NCI-H2171 treated with DMSO at 0.1 percent for 48 hours (cell line): ENCODE data around the gene CLEC19A.

Source experiments
- DNase-seq: peaks from one replicate; lab custom pipeline; 2025; lab: John Stamatoyannopoulos, UW

The CLEC19A gene

GRCh38 chr16:19285431-19285830 is at the start of gene CLEC19A:
Gene CLEC19A (plus strand): TSS chr16:19285731. CDS start chr16:19285852, 121 bp downstream.
- no peak for DNase-seq

- no peak for DNase-seq
Measured at GRCh38 chr16:19235886-19236285, 49.6 kb upstream of the CLEC19A start.

DNA sequence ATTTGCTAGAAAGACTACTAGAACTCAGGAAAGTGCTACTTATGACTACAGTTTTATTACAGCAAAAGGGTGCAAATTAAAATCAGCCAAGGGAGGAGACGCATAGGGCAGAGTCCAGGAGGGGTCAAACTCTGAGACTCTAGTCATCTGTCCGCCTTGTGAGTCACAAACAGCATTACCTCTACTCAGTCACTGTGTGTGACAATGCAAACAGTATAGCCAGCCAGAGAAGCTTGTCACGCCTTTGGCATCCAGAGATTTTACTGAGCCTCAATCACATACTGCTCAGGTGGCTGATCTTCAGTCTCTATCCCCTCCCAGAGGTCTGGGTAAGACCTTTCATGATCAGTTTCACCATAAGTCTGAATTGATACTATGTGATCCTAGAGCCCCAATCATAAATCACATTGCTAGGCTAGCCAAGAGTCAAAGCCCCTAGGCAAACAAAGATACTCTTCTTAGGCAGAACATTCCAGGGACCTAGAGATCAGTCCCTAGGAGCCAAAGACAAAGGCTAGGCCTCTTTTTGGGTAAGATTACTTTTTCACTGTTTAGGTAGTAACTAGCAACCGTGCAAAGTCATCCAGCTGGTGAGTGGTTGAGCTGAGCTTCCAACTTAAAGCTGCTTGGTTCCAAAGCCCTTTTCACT is 48.8 kb upstream of the CLEC19A start:
- no peak for DNase-seq

DNA sequence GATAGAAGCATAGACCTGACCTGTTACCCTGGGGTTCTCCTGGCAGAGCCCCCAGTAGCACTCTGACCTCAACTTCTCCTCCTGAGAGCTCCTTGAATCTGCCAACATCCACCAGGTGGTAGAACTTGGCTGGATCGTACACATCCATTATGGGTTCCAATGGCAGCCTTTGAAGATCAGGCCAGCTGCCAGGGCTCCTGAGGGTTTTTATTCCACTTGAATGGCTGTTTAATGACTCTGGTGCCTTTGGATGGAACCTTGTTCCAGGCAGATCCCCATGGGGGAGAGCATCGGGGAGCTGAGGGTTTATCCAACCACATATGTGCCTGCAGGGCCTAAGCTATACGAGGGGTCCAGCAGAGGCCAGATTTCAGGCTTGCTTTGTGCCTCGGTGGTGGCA is 47.1 kb upstream of the CLEC19A start:
- peak; percentile 89 for DNase-seq

DNA sequence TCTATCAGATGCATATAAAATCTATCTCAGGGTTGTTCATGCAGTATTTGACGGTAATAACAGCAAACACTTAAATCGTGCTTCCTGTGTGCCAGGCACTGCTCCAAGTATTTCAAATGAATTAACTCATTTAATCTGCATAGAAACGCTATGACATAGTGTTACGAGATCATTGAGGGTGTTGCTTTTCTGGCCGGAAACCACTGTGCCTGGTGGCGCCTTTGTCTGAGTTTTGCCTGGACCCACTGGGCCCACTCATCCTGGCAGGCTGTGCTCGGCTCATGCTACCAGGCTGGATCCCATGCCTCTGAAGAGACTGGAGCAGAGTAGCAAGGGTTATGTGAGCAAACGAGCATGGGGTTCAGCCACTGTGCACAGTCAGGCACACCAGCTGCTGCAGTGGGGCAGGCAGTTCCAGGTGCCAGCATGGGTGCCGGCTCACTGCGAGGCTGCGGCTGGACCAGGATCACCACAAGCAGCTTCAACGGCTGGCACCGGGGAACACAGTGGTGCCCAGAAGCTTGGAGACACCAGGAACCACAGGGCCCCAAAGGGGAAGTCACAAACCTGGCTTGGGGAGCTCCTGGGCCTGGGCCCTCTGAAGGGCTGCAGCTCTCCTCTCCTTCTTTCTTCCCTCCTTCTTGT is 45.9 kb upstream of the CLEC19A start:
- no peak for DNase-seq

DNA sequence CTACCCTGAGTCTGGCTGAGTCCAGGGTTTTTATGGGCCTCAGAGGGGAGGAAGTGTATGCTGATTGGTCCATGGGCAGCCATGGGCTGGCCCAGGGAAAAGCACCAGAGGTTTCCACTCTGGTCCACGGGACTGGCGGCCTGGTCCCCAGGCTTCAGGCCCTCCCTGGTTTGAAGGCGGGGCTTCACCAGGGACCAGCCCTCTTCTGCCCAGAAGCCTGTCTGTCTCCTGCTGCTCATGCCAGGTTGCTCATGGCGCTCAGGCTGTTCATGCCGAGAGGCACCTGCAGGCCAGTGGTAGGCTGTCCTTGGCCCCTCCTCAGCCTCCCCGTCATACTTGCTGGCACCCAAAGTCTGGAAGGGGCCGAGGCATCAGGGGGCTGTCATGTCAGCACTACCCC is 45.0 kb upstream of the CLEC19A start:
- no peak for DNase-seq

- no peak for DNase-seq
Measured at GRCh38 chr16:19241512-19241911, 44.0 kb upstream of the CLEC19A start.

GRCh38 chr16:19242186-19242585 is 43.3 kb upstream of the CLEC19A start:
- DNase-seq, result no peak

GRCh38 chr16:19242987-19243575 is 42.5 kb upstream of the CLEC19A start:
- no peak for DNase-seq

GRCh38 chr16:19245326-19245925 is 40.1 kb upstream of the CLEC19A start:
- DNase-seq, result peak; percentile 96

DNA sequence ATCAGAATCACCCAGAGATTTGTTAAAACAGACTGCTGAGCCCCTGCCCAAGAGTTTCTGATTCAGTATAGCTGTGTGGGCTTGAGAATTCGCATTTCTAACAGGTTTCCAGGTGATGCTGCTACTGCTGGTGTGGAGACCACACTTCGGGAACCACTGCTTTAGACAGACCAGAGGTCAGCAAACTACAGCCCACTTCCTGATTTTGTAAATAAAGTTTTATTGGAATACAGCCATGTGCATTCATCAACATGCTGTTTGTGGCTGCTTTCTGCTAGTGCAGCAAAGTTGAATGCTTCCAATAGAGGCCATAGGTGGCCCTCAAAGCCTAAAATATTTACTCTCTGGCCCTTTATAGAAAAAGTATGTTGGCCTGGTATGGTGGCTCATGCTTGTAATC is 32.6 kb upstream of the CLEC19A start:
- no peak for DNase-seq

GRCh38 chr16:19254611-19255010 is 30.9 kb upstream of the CLEC19A start:
- DNase-seq, result no peak

DNA sequence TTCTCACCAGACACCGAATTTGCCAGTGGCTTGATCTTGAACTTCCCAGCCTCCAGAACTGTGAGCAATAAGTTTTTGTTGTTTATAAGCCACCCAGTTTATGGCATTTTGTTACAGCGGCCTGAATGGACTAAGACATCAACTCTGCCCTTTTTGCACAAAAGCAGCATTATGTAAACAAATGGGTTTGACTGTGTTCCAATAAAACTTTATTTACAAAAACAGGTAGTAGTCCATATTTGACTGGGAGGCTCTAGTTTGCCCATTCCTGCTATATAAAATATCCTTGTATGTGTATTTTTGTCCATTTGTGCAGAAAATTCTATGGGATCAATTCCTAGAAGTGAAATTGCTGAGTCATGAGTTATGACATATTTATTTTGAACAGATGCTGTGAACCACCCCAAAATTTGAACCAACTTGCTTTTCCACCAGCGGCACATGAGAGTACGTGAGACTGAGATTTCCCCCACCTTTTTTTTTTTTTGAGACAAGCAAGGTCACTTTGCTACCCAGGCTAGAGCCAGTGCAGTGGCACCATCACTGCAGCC is 21.3 kb upstream of the CLEC19A start:
- DNase-seq, result no peak

DNA sequence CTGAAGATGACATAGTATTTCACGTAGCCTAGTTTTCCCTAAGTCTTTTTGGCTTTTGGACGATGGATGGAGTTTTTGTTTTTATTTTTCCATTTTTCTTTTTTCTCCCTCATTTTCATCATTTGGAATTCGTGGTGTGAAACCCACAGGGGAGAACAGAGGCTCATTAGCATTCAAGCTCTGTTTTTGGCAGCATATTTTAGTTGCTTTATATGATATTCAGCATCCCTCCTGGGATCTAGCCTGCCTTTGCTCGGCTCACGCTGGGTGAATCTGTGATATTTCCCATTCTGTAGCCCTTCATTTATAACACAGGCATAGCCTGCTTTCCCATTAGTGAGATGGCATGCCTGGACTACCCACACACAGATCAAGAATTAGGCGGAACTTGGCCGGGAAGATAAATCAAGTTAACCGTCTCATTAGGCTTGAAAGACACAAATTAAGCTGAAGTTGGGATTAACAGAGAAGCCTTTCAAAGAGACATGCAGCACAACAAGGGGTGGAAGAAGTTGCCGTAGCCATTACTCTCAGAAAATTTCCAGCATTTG is 20.1 kb upstream of the CLEC19A start:
- DNase-seq, result no peak

DNA sequence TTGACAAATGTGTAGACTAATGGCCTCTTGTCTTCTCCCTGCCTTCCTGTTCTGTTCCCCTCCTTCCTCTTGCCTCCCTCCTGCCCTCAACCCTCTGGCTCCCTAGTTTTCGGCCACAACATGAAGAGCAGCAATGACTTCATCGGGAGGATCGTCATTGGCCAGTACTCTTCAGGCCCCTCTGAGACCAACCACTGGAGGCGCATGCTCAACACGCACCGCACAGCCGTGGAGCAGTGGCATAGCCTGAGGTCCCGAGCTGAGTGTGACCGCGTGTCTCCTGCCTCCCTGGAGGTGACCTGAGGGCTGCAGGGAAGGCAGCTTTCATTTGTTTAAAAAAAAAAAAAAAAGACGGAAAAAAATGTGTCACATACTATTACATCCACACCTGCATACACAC is 18.8 kb upstream of the CLEC19A start:
- DNase-seq, result no peak

- no peak for DNase-seq
Measured at GRCh38 chr16:19269098-19269497, 16.4 kb upstream of the CLEC19A start.

GRCh38 chr16:19274165-19274797 is 11.2 kb upstream of the CLEC19A start:
- DNase-seq, result no peak

DNA sequence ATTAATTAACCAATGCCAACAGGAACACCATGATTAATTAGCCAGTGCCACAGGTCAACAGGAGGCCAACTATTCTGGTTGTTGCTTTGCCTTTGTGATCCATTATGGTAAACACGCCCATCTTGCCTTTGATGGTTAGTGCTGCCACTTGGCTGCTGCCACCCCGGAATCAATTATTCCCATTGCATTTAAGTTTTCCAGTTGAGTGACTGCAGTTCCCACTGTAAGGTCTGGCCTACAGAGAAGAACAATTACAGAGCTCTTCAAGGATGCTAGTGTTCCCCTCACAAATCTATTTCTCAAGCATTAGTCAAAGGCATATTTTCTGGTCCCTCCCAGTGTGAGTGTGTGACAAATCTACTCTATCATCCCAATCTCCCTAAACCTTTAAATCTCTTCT is 7.1 kb upstream of the CLEC19A start:
- no peak for DNase-seq

- DNase-seq, result no peak
Measured at GRCh38 chr16:19281246-19281645, 4.3 kb upstream of the CLEC19A start.

DNA sequence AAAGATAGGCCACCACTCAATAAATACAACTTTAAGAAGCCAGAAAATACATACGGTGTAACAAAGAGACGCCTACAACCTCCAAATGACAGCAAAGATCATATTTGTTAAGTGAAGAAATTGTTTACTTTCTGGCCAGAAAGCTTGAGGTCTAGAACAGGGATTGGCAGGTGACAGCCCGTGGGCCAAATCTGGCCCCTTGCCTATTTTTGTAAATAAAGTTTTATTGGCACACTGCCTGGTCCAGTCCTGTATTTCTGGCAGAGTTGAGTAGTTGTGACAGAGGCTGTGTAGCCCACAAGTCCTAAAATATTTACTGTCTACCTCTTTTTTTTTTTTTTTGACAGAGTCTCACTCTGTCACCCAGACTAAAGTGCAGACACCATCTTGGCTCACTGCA is 3.4 kb upstream of the CLEC19A start:
- no peak for DNase-seq

DNA sequence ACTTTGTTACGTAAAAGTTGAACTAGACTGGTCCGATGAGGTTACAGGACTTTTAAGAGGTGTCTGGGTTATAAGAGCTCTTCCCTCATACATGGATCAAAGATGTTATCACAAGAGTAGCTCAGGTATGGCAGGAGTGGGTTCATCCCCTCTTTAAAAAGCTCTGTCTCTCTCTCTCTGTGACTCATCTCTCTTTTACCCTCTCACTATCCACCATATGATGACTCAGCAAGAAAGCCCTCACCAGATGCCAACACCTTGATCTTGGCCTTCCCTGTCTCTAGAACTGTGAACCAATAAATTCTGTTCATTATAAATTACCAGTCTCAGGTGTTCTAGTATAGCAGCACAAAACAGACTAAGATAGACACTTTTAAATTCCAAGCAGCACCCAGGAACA is 1.9 kb upstream of the CLEC19A start:
- DNase-seq, result peak; percentile 5

DNA sequence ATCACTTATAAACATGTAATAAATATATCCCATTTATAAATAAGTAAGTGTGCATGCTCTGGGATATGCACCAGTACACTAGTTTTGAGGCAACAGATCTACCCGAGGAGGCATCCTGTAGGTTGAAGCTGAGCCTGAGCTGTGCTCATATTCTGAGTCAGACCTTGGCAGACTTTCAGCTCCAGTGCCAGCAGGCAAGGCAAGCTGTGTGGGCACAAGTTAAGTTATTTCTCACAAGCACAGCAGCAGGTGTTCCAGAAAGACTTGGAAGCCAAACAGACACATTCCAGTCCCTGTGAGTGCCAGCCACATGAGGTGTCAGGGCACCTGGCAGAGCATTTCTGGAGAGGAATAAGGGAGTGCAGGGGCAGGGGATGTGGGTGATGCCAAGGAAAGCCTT is 1.3 kb upstream of the CLEC19A start:
- DNase-seq, result peak; percentile 71
